Neural crest cell (in vitro differentiated cells): Measurements from ENCODE around the gene GRIK1. TPM values are rescaled to one million over a fixed set of nuclear protein-coding genes. Genes with fewer than 3 reads are reported as not detected.

Experiments used
- DNase-seq: peaks from one replicate; pipeline ENCODE4 v3.0.0; 2021; ENCODE audit warnings: low read depth, mixed read lengths, low spot score
- H3K27ac Mint-ChIP-seq: one replicate; pipeline ENCODE4 v1.8.0; 2021; ENCODE audit warnings: mild to moderate bottlenecking, mixed read lengths; ENCODE audit not compliant: unreplicated experiment
- H3K27me3 Mint-ChIP-seq: 2 replicates; pipeline ENCODE4 v1.8.0; 2021; ENCODE audit warnings: low read depth, mild to moderate bottlenecking, mixed read lengths
- H3K36me3 Mint-ChIP-seq: 2 replicates; pipeline ENCODE4 v1.8.0; 2021; ENCODE audit warnings: low read depth, mild to moderate bottlenecking, mixed read lengths
- H3K4me1 Mint-ChIP-seq: 2 replicates; pipeline ENCODE4 v1.8.0; 2021; ENCODE audit warnings: mixed read lengths
- H3K4me3 Mint-ChIP-seq: one replicate; pipeline ENCODE4 v1.8.0; 2021; ENCODE audit warnings: mild to moderate bottlenecking, mixed read lengths
- H3K9me3 Mint-ChIP-seq: 2 replicates; pipeline ENCODE4 v1.8.0; 2021; ENCODE audit warnings: mixed read lengths
- total RNA-seq: library from RNA; stranded (reverse); gene quantifications from 2 replicates; pipeline ENCODE4 v1.2.1, GENCODE V29; 2021
- TF ChIP-seq, protein P1 (sequence below): fragments of 200-600 bp; sonication (generic); conservative IDR thresholded peaks from 2 replicates; pipeline ENCODE4 v1.5.0; 2021; ENCODE audit warnings: antibody characterized with exemption, mild to moderate bottlenecking

The GRIK1 gene
- total RNA-seq, 1 donor from 2014 or later, result 0.91 TPM

DNA sequence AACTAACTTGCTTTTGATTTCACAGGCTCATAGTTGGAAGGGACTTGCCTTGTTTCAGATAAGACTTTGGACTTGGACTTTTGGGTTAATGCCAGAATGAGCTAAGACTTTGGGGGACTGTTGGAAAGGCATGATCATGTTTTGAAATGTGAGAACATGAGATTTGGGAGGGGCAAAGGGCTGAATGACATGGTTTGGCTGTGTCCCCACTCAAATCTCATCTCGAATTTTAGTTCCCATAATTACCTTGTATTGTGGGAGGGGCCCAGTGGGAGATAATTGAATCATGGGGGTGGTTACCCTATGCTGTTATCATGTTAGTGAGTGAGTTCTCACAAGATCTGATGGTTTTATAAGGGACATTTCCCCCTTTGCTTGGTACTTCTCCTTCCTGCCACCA, 222.1 kb downstream of the GRIK1 start:
- peaks cover 5% of the 10 kb centered on the region for H3K9me3 Mint-ChIP-seq
- H3K27me3 Mint-ChIP-seq, result no peaks in the 10 kb centered on the region
- H3K4me1 Mint-ChIP-seq, result peaks cover 15% of the 10 kb centered on the region
- H3K36me3 Mint-ChIP-seq, result no peaks in the 10 kb centered on the region
- no peak overlapping the region for H3K27ac Mint-ChIP-seq
- TF ChIP-seq, protein P1, sequence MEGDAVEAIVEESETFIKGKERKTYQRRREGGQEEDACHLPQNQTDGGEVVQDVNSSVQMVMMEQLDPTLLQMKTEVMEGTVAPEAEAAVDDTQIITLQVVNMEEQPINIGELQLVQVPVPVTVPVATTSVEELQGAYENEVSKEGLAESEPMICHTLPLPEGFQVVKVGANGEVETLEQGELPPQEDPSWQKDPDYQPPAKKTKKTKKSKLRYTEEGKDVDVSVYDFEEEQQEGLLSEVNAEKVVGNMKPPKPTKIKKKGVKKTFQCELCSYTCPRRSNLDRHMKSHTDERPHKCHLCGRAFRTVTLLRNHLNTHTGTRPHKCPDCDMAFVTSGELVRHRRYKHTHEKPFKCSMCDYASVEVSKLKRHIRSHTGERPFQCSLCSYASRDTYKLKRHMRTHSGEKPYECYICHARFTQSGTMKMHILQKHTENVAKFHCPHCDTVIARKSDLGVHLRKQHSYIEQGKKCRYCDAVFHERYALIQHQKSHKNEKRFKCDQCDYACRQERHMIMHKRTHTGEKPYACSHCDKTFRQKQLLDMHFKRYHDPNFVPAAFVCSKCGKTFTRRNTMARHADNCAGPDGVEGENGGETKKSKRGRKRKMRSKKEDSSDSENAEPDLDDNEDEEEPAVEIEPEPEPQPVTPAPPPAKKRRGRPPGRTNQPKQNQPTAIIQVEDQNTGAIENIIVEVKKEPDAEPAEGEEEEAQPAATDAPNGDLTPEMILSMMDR, result no peak
- H3K4me3 Mint-ChIP-seq, result no peak overlapping the region
- DNase-seq, result no peak

DNA sequence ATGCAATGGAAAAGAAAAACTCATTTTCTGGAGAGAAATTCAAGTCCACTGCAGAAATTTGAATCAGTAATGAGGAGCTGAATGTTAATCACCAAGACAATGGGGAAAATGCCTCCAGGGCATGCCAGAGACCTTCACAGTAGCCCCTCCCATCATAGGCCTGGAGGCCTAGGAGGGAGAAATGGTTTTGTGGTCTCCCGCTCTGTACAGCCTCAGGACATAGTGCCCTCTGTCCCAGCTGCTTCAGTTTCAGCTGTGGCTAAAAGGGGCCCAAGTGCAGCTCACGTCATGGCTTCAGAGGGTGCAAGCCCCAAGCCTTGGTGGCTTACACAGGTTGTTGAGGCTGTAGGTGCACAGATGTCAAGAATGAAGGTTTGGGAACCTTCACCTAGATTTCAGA, 223.0 kb downstream of the GRIK1 start:
- TF ChIP-seq, protein P1, result no peak
- no peaks in the 10 kb centered on the region for H3K36me3 Mint-ChIP-seq
- peaks cover 5% of the 10 kb centered on the region for H3K9me3 Mint-ChIP-seq
- no peak overlapping the region for H3K27ac Mint-ChIP-seq
- no peaks in the 10 kb centered on the region for H3K27me3 Mint-ChIP-seq
- peaks cover 14% of the 10 kb centered on the region for H3K4me1 Mint-ChIP-seq
- no peak overlapping the region for H3K4me3 Mint-ChIP-seq
- no peak for DNase-seq

DNA sequence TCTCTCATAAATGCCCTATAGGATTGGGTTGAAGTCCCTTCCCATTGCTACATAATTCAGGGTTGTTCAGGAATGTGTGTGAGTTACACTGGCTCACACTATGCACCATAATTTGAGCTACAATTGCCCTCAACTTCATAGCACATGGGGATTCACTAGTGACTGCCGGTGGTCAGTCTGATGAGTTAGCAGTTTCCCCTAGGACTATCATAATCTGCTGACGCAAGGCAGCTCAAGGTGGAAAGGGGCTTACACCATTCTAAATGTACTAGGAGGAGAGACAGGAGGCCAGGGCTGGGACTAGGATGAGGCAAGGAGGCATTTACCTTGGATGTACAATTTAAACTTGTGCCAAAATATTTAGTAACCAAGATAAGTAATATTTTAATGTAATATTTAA, 224.7 kb downstream of the GRIK1 start:
- Mint-ChIP-seq H3K27me3 (no peaks in the 10 kb centered on the region), H3K36me3 (no peaks in the 10 kb centered on the region), H3K9me3 (peaks cover 5% of the 10 kb centered on the region), H3K4me3 (no peak overlapping the region), H3K27ac (no peak overlapping the region), H3K4me1 (no peaks in the 10 kb centered on the region)
- no peak for DNase-seq
- TF ChIP-seq, protein P1, result no peak

DNA sequence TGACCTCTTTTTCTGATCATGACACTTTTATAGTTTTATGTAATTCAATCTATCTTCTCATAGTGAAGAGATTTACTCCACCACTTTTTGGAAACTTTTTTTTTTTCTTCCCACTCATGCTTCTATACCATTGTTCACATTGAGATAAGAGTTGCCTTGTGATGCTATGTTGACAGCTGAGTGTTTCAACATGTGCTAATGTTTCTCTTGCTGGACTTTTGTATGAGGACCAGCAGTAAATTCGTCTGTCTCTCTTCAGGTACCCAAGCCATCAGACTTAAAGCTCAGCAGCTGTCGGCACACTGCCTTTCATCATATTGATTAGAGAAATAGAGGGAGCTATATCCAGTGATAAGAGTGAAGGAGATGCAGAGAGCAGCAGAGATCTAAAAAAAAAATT, 227.0 kb downstream of the GRIK1 start:
- TF ChIP-seq, protein P1, result no peak
- Mint-ChIP-seq H3K4me1 (no peaks in the 10 kb centered on the region), H3K27ac (no peak overlapping the region), H3K4me3 (no peak overlapping the region), H3K9me3 (peaks cover 5% of the 10 kb centered on the region), H3K36me3 (no peaks in the 10 kb centered on the region), H3K27me3 (no peaks in the 10 kb centered on the region)
- no peak for DNase-seq

DNA sequence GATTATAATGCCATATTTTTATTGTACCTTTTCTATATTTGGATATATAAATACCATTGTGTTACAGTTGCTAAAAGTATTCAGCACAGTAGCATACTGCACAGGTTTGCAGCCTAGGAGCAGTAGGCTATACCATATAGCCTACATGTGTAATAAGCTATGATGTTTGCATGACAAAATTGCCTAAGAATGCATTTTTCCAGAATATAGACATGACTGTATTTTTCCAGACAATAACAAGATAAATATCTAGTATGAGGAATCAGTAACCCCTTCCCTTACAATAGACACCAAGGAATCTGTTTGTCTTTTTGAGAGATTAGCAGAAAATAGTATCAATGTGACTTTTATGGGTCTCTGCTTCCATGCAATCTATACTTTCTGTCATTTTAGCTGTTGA, 228.6 kb downstream of the GRIK1 start:
- TF ChIP-seq, protein P1, result no peak
- no peak overlapping the region for H3K27ac Mint-ChIP-seq
- no peak overlapping the region for H3K4me3 Mint-ChIP-seq
- no peaks in the 10 kb centered on the region for H3K4me1 Mint-ChIP-seq
- peaks cover 3% of the 10 kb centered on the region for H3K9me3 Mint-ChIP-seq
- H3K27me3 Mint-ChIP-seq, result no peaks in the 10 kb centered on the region
- no peaks in the 10 kb centered on the region for H3K36me3 Mint-ChIP-seq
- DNase-seq, result no peak

DNA sequence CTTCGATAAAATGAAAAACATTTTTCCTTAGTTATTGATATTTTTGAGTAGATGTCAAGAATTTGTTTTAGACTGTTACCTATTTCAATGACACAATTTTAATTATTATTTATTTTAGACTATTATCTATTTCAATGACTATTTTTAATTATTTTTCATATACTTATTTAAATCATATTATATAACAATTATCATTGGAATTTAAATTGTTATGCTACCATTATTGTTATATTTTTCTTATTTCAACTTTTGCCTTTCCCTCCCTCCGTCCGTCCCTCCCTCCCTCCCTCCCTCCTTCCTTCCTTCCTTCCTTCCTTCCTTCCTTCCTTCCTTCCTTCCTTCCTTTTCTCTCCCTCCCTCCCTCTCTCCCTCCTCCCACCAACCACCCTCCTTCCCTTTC, 229.3 kb downstream of the GRIK1 start:
- no peaks in the 10 kb centered on the region for H3K27me3 Mint-ChIP-seq
- no peak overlapping the region for H3K4me3 Mint-ChIP-seq
- no peak for DNase-seq
- TF ChIP-seq, protein P1, result no peak
- no peak overlapping the region for H3K27ac Mint-ChIP-seq
- H3K4me1 Mint-ChIP-seq, result no peaks in the 10 kb centered on the region
- H3K9me3 Mint-ChIP-seq, result no peaks in the 10 kb centered on the region
- no peaks in the 10 kb centered on the region for H3K36me3 Mint-ChIP-seq
